ENCODE data around the gene VWA3B.

- TF ChIP-seq EZH2 (IDR thresholded peaks at IDR 0.05; ENCODE audit: insufficient read depth, poor library complexity, severe bottlenecking) (no peak), EZH2phosphoT487 (IDR thresholded peaks at IDR 0.05; ENCODE audit: insufficient read depth, low read depth) (no peak)
Measured at GRCh38 chr2:98156304-98156703, 69.3 kb downstream of the VWA3B start.
